HuH-7.5 (cell line): ENCODE measurements around the gene CD72.
A peak's percentile ranks its signal among the peaks of the same experiment; 100 is the strongest.
"Not testable (repeated sequence)": the region's sequence is repeated elsewhere in the genome, so short reads cannot be mapped to it uniquely, and the experiment has no call there.

Experiments used
- DNase-seq: peaks from one replicate; pipeline ENCODE4 v3.0.0; 2011; ENCODE audit warnings: low spot score

CD72 gene

GRCh38 chr9:35649431-35650340, 31.5 kb upstream of the CD72 start:
- no peak for DNase-seq

GRCh38 chr9:35646533-35647265, 28.5 kb upstream of the CD72 start:
- DNase-seq = peak; percentile 92

GRCh38 chr9:35646153-35646532, 27.9 kb upstream of the CD72 start:
- peak; percentile 67 for DNase-seq

GRCh38 chr9:35645736-35646135, 27.5 kb upstream of the CD72 start:
- not testable (repeated sequence) for DNase-seq

GRCh38 chr9:35643046-35643445, 24.8 kb upstream of the CD72 start:
- DNase-seq = no peak

- not testable (repeated sequence) for DNase-seq
Observed at GRCh38 chr9:35641478-35641877, 23.3 kb upstream of the CD72 start.

- not testable (repeated sequence) for DNase-seq
Observed at GRCh38 chr9:35640431-35640830, 22.2 kb upstream of the CD72 start.

GRCh38 chr9:35639631-35640030, 21.4 kb upstream of the CD72 start:
- no peak for DNase-seq

- DNase-seq = not testable (repeated sequence)
Observed at GRCh38 chr9:35639225-35639624, 21.0 kb upstream of the CD72 start.

- not testable (repeated sequence) for DNase-seq
Observed at GRCh38 chr9:35638751-35639150, 20.5 kb upstream of the CD72 start.

GRCh38 chr9:35637427-35637955, 19.3 kb upstream of the CD72 start:
- DNase-seq = not testable (repeated sequence)

GRCh38 chr9:35636877-35637246, 18.6 kb upstream of the CD72 start:
- DNase-seq = not testable (repeated sequence)

GRCh38 chr9:35636135-35636876, 18.1 kb upstream of the CD72 start:
- no peak for DNase-seq

GRCh38 chr9:35635730-35636129, 17.5 kb upstream of the CD72 start:
- DNase-seq = no peak

- no peak for DNase-seq
Observed at GRCh38 chr9:35629597-35629996, 11.4 kb upstream of the CD72 start.

GRCh38 chr9:35628389-35628991, 10.3 kb upstream of the CD72 start:
- no peak for DNase-seq

- no peak for DNase-seq
Observed at GRCh38 chr9:35627575-35627974, 9.4 kb upstream of the CD72 start.

GRCh38 chr9:35619800-35620158, 1.6 kb upstream of the CD72 start:
- DNase-seq = no peak

- DNase-seq = no peak
Observed at GRCh38 chr9:35618854-35619799, 914 bp upstream of the CD72 start.

- DNase-seq = no peak
Observed at GRCh38 chr9:35617548-35617947, 665 bp downstream of the CD72 start.
